Keratinocyte (primary cell): ENCODE measurements around the gene MTMR2. TPM values are rescaled to one million over a fixed set of nuclear protein-coding genes. Genes with fewer than 3 reads are reported as not detected.

ENCODE experiments used
- DNase-seq: peaks from one replicate; pipeline ENCODE4 v3.0.0-alpha.2; 2011; ENCODE audit warnings: low read depth, missing footprints, low spot score
- FAIRE-seq: peaks from 2 replicates; lab custom pipeline; 2011; peaks lifted over from hg19 to GRCh38; lab: Jason Lieb, UNC
- H2AFZ ChIP-seq: 2 replicates; pipeline ENCODE4 v1.6.0; 2012; ENCODE audit warnings: low read length, control low read depth, inconsistent platforms; ENCODE audit not compliant: control insufficient read depth
- H3K27ac ChIP-seq: 2 replicates; pipeline ENCODE4 v1.5.1; 2011; ENCODE audit warnings: low read length; ENCODE audit not compliant: control insufficient read depth, insufficient read depth
- H3K27me3 ChIP-seq: 3 replicates; pipeline ENCODE4 v1.6.0; 2011; ENCODE audit warnings: low read length; ENCODE audit not compliant: control insufficient read depth, insufficient read depth; ENCODE audit errors: extremely low read depth
- H3K36me3 ChIP-seq, 2 experiments: 2 replicates in 1 of 2; 3 replicates in 1 of 2; pipeline ENCODE4 v1.5.1; 2011; ENCODE audit warnings: low read length in 2 of 2, mild to moderate bottlenecking in 1 of 2; ENCODE audit not compliant: control insufficient read depth in 2 of 2, insufficient read depth in 2 of 2; ENCODE audit errors: extremely low read depth in 1 of 2
- H3K4me1 ChIP-seq: 3 replicates; pipeline ENCODE4 v1.5.1; 2011; ENCODE audit warnings: low read length; ENCODE audit not compliant: control insufficient read depth, insufficient read depth; ENCODE audit errors: extremely low read depth
- H3K4me2 ChIP-seq: 3 replicates; pipeline ENCODE4 v1.6.0; 2011; ENCODE audit warnings: low read depth, low read length; ENCODE audit not compliant: control insufficient read depth, insufficient read depth; ENCODE audit errors: extremely low read depth
- H3K4me3 ChIP-seq, 3 experiments: fragments of 200-600 bp in 1 of 3; sonication (generic) in 1 of 3; 2 replicates in 2 of 3; 3 replicates in 1 of 3; pipeline ENCODE4 v1.5.1; 2011 to 2016; ENCODE audit warnings: low read length in 3 of 3, mild to moderate bottlenecking in 3 of 3, control low read depth in 2 of 3, inconsistent platforms in 1 of 3, low read depth in 1 of 3, mixed read lengths in 1 of 3, mixed run types in 1 of 3, moderate library complexity in 1 of 3; ENCODE audit not compliant: control insufficient read depth in 2 of 3, insufficient read depth in 2 of 3; ENCODE audit errors: extremely low read depth in 1 of 3
- H3K79me2 ChIP-seq: 2 replicates; pipeline ENCODE4 v1.6.0; 2012; ENCODE audit warnings: low read length; ENCODE audit not compliant: control insufficient read depth, insufficient read depth
- H3K9ac ChIP-seq: 3 replicates; pipeline ENCODE4 v1.6.0; 2011; ENCODE audit warnings: low read length; ENCODE audit not compliant: control insufficient read depth, insufficient read depth; ENCODE audit errors: extremely low read depth
- H3K9me1 ChIP-seq: 3 replicates; pipeline ENCODE4 v1.6.0; 2011; ENCODE audit warnings: low read length; ENCODE audit not compliant: control insufficient read depth, insufficient read depth; ENCODE audit errors: extremely low read depth
- H3K9me3 ChIP-seq: 2 replicates; pipeline ENCODE4 v1.5.1; 2012; ENCODE audit warnings: low read depth, low read length; ENCODE audit not compliant: control insufficient read depth
- H4K20me1 ChIP-seq: 3 replicates; pipeline ENCODE4 v1.6.0; 2011; ENCODE audit warnings: low read length; ENCODE audit not compliant: control insufficient read depth, insufficient read depth; ENCODE audit errors: extremely low read depth
- CTCF ChIP-seq, 3 experiments: IDR thresholded peaks in 1 of 3; conservative IDR thresholded peaks in 1 of 3; optimal IDR thresholded peaks in 1 of 3; 2 replicates in 2 of 3; 3 replicates in 1 of 3; pipeline versions ENCODE3 to v1.5.1; 2011; ENCODE audit warnings: low read length in 3 of 3, mild to moderate bottlenecking in 3 of 3, moderate library complexity in 2 of 3, control low read depth in 1 of 3, inconsistent platforms in 1 of 3; ENCODE audit not compliant: insufficient read depth in 2 of 3; ENCODE audit errors: extremely low read depth in 1 of 3
- EZH2 ChIP-seq: IDR thresholded peaks from one replicate; pipeline ENCODE4 v1.6.1; 2012; ENCODE audit warnings: inconsistent platforms, mild to moderate bottlenecking, low read length, moderate library complexity
- dilution Hi-C: fragments of 300-500 bp; cut with MboI; formaldehyde crosslinking; loops from one replicate; pipeline ENCODE4 v1.7.0; 2020; ENCODE audit warnings: low sequenced_read_pairs; ENCODE audit not compliant: extremely low pct_ligation_motif_present
- polyA plus RNA-seq, 5 experiments: library from polyadenylated mRNA; depleted of rRNA in 3 of 5; stranded (reverse) in 3 of 5; stranded (forward) in 1 of 5; unstranded in 1 of 5; fragments of >200 nt; gene quantifications; 1 replicate in 1 of 5; 2 replicates in 3 of 5; 3 replicates in 1 of 5; pipeline versions ENCODE4 v1.2.1 to v1.2.3, GENCODE V29; 2011 to 2012; ENCODE audit warnings: missing spikeins in 2 of 5, low read depth in 1 of 5, low replicate concordance in 1 of 5

MTMR2 gene
- polyA plus RNA-seq, 1 donor (not counting 4 experiments of a cell fraction or from before 2014, with no cell fraction given): 27.0 TPM

GRCh38 chr11:95948637-95949036 lies 24.7 kb upstream of the MTMR2 start:
- H3K27ac ChIP-seq: no peak overlapping the region
- H3K9me1 ChIP-seq: no peaks in the 10 kb centered on the region
- no peaks in the 10 kb centered on the region for H3K4me1 ChIP-seq
- H4K20me1 ChIP-seq: no peaks in the 10 kb centered on the region
- TF ChIP-seq CTCF (optimal IDR thresholded peaks at IDR 0.05 in 1 of 3, IDR thresholded peaks at IDR 0.05 in 1 of 3, conservative IDR thresholded peaks at IDR 0.05 in 1 of 3; ENCODE audit: extremely low read depth in 1 of 3, insufficient read depth in 2 of 3, low read length in 3 of 3) (no peak), EZH2 (no peak)
- no peaks in the 10 kb centered on the region for H3K27me3 ChIP-seq
- DNase-seq (no peak), FAIRE-seq (no peak)
- dilution Hi-C loops: no loop called here
- no peak overlapping the region for H3K4me2 ChIP-seq
- H2AFZ ChIP-seq: no peak overlapping the region
- no peak overlapping the region for H3K4me3 ChIP-seq
- H3K36me3 ChIP-seq: no peaks in the 10 kb centered on the region
- peaks cover 3% of the 10 kb centered on the region for H3K9me3 ChIP-seq
- H3K9ac ChIP-seq: no peak overlapping the region
- H3K79me2 ChIP-seq: no peaks in the 10 kb centered on the region

- Histone ChIP-seq H3K27ac (no peak overlapping the region), H3K4me2 (no peak overlapping the region), H3K27me3 (no peaks in the 10 kb centered on the region), H3K9ac (no peak overlapping the region), H3K79me2 (no peaks in the 10 kb centered on the region), H3K4me3 (no peak overlapping the region), H3K9me1 (no peaks in the 10 kb centered on the region), H3K4me1 (no peaks in the 10 kb centered on the region), H3K36me3 (no peaks in the 10 kb centered on the region), H4K20me1 (no peaks in the 10 kb centered on the region), H2AFZ (no peak overlapping the region), H3K9me3 (peaks cover 3% of the 10 kb centered on the region)
- dilution Hi-C loops: no loop called here
- FAIRE-seq: no peak
- no peak for DNase-seq
- TF ChIP-seq CTCF (optimal IDR thresholded peaks at IDR 0.05 in 1 of 3, IDR thresholded peaks at IDR 0.05 in 1 of 3, conservative IDR thresholded peaks at IDR 0.05 in 1 of 3; ENCODE audit: extremely low read depth in 1 of 3, insufficient read depth in 2 of 3, low read length in 3 of 3): no peak
- TF ChIP-seq EZH2: no peak
Observed at GRCh38 chr11:95944623-95945022, 20.7 kb upstream of the MTMR2 start.
